ENCODE measurements around the gene C6orf120. TPM values are rescaled to one million over a fixed set of nuclear protein-coding genes. Genes with fewer than 3 reads are reported as not detected.
A peak's percentile ranks its signal among the peaks of the same experiment; 100 is the strongest.

C6orf120 gene
- total and polyA plus RNA-seq, 9 of the 15 experiments (the other 6 are each of a cell fraction or from before 2014, with no cell fraction given) = 7.7 to 44.9 (median 34.8) TPM

- peak; percentile 67 for TF ChIP-seq SMAD1 (IDR thresholded peaks at IDR 0.05; ENCODE audit: low read depth, low read length, partially characterized antibody)
- TF ChIP-seq, protein P1, sequence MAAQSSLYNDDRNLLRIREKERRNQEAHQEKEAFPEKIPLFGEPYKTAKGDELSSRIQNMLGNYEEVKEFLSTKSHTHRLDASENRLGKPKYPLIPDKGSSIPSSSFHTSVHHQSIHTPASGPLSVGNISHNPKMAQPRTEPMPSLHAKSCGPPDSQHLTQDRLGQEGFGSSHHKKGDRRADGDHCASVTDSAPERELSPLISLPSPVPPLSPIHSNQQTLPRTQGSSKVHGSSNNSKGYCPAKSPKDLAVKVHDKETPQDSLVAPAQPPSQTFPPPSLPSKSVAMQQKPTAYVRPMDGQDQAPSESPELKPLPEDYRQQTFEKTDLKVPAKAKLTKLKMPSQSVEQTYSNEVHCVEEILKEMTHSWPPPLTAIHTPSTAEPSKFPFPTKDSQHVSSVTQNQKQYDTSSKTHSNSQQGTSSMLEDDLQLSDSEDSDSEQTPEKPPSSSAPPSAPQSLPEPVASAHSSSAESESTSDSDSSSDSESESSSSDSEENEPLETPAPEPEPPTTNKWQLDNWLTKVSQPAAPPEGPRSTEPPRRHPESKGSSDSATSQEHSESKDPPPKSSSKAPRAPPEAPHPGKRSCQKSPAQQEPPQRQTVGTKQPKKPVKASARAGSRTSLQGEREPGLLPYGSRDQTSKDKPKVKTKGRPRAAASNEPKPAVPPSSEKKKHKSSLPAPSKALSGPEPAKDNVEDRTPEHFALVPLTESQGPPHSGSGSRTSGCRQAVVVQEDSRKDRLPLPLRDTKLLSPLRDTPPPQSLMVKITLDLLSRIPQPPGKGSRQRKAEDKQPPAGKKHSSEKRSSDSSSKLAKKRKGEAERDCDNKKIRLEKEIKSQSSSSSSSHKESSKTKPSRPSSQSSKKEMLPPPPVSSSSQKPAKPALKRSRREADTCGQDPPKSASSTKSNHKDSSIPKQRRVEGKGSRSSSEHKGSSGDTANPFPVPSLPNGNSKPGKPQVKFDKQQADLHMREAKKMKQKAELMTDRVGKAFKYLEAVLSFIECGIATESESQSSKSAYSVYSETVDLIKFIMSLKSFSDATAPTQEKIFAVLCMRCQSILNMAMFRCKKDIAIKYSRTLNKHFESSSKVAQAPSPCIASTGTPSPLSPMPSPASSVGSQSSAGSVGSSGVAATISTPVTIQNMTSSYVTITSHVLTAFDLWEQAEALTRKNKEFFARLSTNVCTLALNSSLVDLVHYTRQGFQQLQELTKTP (IDR thresholded peaks at IDR 0.05; ENCODE audit: low read depth in 1 of 2, partially characterized antibody in 2 of 2) = peak in 1 of 2 experiments; percentile 81
- TF ChIP-seq, protein P2, sequence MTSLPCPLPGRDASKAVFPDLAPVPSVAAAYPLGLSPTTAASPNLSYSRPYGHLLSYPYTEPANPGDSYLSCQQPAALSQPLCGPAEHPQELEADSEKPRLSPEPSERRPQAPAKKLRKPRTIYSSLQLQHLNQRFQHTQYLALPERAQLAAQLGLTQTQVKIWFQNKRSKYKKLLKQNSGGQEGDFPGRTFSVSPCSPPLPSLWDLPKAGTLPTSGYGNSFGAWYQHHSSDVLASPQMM (CRISPR knock-in tag; IDR thresholded peaks at IDR 0.05) = no peak
- TF ChIP-seq ZFP30 (CRISPR knock-in tag; IDR thresholded peaks at IDR 0.05; ENCODE audit: borderline replicate concordance) = no peak
- peak in 1 of 2 experiments; percentile 96; a peak in 3 of 4 replicates for TF ChIP-seq ZNF639 (CRISPR knock-in tag; conservative IDR thresholded peaks at IDR 0.05 in 1 of 2, IDR thresholded peaks at IDR 0.05 in 1 of 2)
- peak; percentile 47; the same call in 1 of the 2 replicates for TF ChIP-seq ZNF609 (CRISPR knock-in tag; IDR thresholded peaks at IDR 0.05; ENCODE audit: borderline replicate concordance)
- TF ChIP-seq NR2C2 (CRISPR knock-in tag; IDR thresholded peaks at IDR 0.05) = no peak
- TF ChIP-seq NR2C2 (tag; IDR thresholded peaks at IDR 0.05) = peak; percentile 85; the same call in 1 of the 2 replicates
- peak; percentile 94 for TF ChIP-seq ETS1 (conservative IDR thresholded peaks at IDR 0.05; ENCODE audit: control insufficient read depth, low read depth, low read length)
- TF ChIP-seq SIN3B (IDR thresholded peaks at IDR 0.05; ENCODE audit: low read depth) = peak; percentile 96
- TF ChIP-seq SAFB2 (IDR thresholded peaks at IDR 0.05; ENCODE audit: borderline replicate concordance, low read depth, low read length, severe bottlenecking) = no peak
- TF ChIP-seq ZNF699 (CRISPR knock-in tag; IDR thresholded peaks at IDR 0.05; ENCODE audit: insufficient replicate concordance) = no peak
Measured at GRCh38 chr6:169751242-169752073, 49.5 kb downstream of the C6orf120 start, which contains the start of the genes DYNLT2 and ERMARD (continued).

All from K562 (cell line).